Skeletal muscle cell (primary cell): ENCODE results near the gene ASB6.
A peak's percentile ranks its signal among the peaks of the same experiment; 100 is the strongest.
"Not testable (repeated sequence)": the region's sequence is repeated elsewhere in the genome, so short reads cannot be mapped to it uniquely, and the experiment has no call there.

Source experiments
- DNase-seq: peaks from one replicate; pipeline ENCODE4 v3.0.0-alpha.2; 2010; ENCODE audit warnings: low read depth
- H3K4me3 ChIP-seq: 2 replicates; pipeline ENCODE4 v1.5.1; 2011; ENCODE audit warnings: low read depth, mild to moderate bottlenecking, control low read depth, low read length, moderate library complexity

Gene ASB6

DNA sequence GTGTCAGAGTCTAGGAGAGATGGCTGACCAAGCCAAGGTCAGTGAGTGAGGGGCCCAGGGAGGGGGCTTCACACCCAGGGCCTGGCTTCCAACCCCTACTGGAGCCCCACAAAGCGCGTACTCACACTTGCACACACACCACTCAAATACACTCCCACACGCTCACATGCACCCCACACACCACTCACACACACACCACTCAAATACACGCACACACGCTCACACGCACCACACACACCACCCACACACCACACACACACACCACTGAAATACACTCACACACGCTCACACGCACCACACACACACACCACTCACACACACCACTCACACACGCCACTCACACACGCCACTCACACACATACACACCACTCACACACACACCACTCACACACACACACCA is 5.7 kb upstream of the ASB6 start:
- no peak for DNase-seq
- no peak overlapping the region for H3K4me3 ChIP-seq

DNA sequence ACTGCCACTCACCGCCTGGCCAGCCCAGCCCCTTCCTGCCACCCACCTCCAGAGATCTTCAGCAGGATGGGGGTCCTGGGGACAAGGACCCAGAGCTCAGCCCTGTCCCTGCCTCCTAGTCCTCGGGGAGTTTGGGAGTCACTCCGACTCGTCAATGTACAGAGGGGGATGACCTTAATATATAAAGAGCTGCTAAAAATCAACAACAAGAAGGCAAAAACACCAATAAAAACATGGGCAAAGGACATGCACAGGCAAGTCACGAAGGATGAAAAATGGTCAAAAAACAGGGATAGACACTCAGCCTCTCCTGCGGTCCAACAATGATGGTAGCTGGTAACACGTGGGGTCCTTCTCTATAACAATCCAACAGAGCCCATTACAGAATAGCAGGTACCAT is 4.7 kb upstream of the ASB6 start:
- no peak for DNase-seq
- no peak overlapping the region for H3K4me3 ChIP-seq

DNA sequence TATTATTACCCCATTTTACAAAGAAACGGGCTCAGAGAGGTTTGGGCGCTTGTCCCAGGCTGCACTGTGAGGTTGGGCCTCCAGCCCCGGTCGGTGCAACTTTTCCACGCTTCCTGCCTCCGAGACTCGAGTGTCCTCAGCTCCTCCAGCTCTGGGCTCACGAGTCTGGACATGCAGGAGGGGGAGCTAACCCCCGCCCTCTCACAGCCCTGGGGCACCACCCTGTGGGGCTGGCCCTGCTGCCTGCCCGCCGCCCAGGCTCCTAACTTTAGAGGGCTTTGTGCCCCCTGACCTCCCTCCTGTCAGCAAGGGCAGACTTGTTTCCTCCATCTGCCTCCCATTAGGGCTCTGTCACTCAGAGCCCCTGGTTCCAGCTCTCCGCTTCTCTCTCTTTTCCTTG is 4.3 kb upstream of the ASB6 start:
- no peak for DNase-seq
- no peak overlapping the region for H3K4me3 ChIP-seq

DNA sequence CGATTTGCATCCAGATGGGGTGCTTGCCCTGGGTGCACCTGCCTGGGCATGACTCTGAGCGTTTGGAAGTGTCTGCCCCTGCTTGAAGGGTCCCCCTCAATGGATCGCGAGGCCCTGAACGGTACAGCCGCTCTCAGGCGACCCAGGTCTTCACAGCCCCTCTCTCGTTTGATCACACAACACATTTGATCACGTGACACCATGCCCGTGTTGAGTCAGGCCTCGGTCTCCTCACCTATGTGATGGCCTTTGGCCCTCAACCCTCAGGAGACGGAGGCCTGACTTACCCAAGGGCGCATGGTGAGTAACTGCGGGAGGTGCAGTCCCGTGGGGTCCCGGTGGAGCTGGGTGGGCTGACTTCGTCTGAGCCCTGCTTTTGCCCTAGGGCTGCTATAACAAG is 3.0 kb upstream of the ASB6 start:
- DNase-seq, result no peak
- H3K4me3 ChIP-seq, result no peak overlapping the region

GRCh38 chr9:129644365-129644764 is 2.4 kb upstream of the ASB6 start:
- no peak for DNase-seq
- no peak overlapping the region for H3K4me3 ChIP-seq

GRCh38 chr9:129643706-129644105 is 1.8 kb upstream of the ASB6 start:
- DNase-seq, result no peak
- no peak overlapping the region for H3K4me3 ChIP-seq

DNA sequence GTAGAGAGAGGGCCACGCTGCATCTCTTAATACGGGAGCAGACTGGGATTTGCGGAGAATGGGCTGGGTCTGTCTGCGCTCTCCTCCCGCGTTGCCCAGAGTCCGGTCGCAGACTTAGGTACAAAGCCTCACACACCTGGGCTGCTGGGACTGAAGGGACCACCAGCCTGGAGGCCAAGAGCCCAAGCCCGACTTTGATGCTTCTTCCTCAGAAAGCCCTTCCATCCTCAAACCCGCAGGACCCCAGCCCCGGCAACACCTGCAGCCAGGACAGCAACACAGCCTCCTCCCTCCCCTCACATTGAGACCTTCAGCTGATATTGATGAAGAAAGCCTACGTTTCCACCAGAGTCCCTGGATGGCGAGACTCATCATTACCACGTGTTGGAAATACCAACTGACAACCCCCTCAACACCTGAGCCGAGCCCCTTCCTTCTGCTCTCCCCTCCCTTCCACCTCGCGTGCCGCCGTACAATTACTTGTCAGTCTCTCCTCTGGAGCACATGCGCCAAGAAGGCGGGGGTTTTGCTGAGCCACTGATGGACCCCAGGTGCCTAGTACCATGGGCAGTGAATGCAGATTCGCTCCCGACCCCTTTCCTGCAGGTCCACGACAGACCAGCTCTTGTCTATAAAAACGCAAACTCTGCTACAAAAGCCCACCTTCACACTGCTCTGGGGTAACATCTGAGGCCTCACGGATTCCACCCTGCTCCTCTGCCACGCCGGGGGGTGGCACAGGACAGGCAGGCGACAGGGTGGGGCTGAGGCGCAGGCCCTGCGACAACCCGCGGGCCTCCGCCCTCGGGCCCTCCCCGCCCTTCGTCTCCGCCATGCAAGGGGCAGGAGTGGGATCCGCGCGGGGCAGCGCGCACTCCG is 841 bp downstream of the ASB6 start:
- DNase-seq, result no peak
- peak overlapping the region; percentile 99 for H3K4me3 ChIP-seq

DNA sequence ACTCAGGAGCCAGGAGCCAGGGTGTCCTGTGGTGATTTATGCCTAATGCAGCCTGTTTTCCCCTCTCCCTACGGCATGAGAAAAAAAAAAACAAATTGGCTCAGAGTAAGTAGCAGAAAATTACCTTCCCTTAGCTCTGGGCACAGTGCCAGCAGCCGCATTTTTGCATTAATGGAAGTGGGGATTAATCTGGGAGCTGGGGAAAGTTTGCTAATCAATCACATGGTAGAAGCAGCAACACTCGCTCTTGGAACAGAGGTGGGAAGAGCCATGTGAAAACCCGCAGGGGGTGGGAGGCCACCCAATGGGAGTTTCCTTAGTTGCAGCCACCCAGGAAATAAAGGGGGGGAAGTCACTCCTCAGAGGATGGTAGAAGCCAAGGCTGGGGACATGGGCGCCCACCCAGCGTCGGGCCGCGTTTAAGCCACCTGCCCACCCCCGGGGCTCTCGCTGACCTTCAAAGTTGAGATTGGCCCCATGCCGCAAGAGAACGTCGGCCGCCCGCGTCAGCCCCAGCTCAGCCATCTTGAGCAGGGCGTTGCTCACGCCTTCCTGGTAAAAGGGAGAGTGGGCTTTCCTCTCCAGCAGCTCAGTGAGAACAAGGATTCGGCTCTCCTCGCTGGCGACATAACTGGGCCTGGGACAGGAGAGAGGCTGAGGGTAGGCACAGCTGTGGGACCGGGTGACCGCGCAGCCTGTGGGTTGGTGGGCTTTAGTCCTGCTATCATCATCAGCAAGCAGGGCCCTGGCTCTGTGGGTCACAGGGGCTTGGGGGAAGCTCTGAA is 1.7 kb downstream of the ASB6 start:
- DNase-seq, result no peak
- H3K4me3 ChIP-seq, result peak overlapping the region; percentile 99

- no peak for DNase-seq
- H3K4me3 ChIP-seq, result no peak overlapping the region
Observed at GRCh38 chr9:129639756-129640085, 2.2 kb downstream of the ASB6 start.

GRCh38 chr9:129639034-129639630 is 2.8 kb downstream of the ASB6 start:
- no peak for DNase-seq
- H3K4me3 ChIP-seq, result no peak overlapping the region

GRCh38 chr9:129637673-129638439 is 4.1 kb downstream of the ASB6 start:
- no peak for DNase-seq
- no peak overlapping the region for H3K4me3 ChIP-seq

- no peak for DNase-seq
- H3K4me3 ChIP-seq, result no peak overlapping the region
Observed at GRCh38 chr9:129637102-129637501, 4.8 kb downstream of the ASB6 start.

DNA sequence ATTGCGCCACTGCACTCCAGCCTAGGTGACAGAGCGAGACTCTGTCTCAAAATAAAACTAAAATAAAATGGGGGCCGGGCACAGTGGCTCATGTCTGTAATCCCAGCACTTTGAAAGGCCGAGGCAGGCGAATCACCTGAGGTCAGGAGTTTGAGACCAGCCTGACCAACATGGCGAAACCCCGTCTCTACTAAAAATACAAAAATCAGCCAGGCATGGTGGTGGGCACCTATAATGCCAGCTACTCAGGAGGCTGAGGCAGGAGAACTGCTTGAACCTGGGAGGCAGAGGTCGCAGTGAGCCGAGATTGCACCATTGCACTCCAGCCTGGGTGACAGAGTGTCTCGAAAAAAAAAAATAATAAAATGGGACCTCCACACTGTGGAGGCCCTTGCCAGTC is 5.6 kb downstream of the ASB6 start:
- DNase-seq, H3K4me3 ChIP-seq: not testable (repeated sequence)

- no peak overlapping the region for H3K4me3 ChIP-seq
- no peak for DNase-seq
Observed at GRCh38 chr9:129635099-129636065, 6.6 kb downstream of the ASB6 start.

DNA sequence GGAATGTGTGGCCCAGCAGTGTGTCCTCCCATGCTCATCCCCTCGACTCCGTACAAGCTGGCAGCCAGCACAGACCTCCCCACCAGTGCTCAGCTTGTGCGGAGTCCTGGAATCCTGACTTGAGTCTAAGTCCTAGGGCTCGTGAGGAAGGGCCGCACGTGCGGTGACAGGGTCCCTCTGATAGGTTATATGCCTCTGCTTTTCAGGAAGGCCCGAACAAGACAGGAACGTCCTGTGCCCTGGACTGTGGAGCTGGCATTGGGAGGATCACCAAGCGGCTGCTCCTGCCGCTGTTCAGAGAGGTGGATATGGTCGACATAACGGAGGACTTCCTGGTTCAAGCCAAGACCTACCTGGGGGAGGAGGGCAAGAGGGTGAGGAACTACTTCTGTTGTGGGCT is 8.1 kb downstream of the ASB6 start:
- no peak overlapping the region for H3K4me3 ChIP-seq
- DNase-seq, result no peak

GRCh38 chr9:129633207-129633606 is 8.7 kb downstream of the ASB6 start:
- no peak for DNase-seq
- H3K4me3 ChIP-seq, result no peak overlapping the region

DNA sequence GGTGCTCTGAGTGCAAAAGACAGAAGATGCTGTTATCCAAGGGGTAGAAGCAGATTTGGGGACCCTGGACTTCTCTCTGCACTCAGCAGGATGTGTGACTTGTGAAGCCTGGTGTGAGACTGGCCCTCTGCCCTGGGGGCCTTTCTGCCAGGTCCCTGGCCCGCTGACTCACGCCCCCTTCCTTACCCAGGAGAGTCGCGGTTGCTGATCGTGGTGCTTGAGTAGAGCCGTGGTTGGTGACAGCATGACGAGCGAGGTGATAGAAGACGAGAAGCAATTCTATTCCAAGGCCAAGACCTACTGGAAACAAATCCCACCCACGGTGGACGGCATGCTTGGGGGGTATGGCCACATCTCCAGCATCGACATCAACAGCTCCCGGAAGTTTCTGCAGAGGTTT is 9.5 kb downstream of the ASB6 start:
- no peak overlapping the region for H3K4me3 ChIP-seq
- DNase-seq, result no peak

DNA sequence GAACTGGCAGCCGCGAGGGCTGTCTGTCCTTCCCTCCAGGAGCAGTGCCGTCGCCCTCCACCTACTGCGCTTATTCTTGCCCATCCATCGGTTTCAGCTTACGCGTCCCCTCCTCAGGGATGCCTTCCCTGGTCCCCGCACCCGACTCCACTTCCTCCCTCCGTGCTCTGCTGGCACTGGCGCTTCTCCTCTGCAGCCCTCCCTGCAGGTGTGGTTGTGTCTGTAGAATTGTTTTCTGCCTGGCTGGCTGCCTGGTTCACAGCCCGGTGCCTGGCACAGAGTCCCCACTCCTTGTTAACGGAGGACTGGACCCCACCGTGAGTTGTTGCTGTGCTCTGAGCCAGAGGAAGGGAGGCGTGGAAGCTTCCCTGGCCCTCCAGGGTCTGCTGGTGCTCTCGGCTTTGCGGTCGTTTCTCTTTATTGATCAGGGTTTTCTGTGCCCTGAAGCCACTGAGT is 10.2 kb downstream of the ASB6 start:
- no peak for DNase-seq
- H3K4me3 ChIP-seq, result no peak overlapping the region
